ENCODE data around the gene TMBIM1. TPM values are rescaled to one million over a fixed set of nuclear protein-coding genes. Genes with fewer than 3 reads are reported as not detected.

TMBIM1 gene
- total and polyA plus RNA-seq, 9 of the 15 experiments (the other 6 are each of a cell fraction or from before 2014, with no cell fraction given) = 14.2 to 105 (median 47.0) TPM

GRCh38 chr2:218252509-218253231 is 39.6 kb downstream of the TMBIM1 start:
- no peak overlapping the region for H3K27ac ChIP-seq (ENCODE audit: extremely low read depth, low read depth, low read length)
- H3K36me3 ChIP-seq (ENCODE audit: control insufficient read depth, insufficient read depth, low read length) = peaks cover 69% of the 10 kb centered on the region; the same call in 2 of the 3 replicates
- BruUV-seq (replicated peaks) = no TSS peak
- ChIA-PET POLR2A (interaction anchor here (1.2 kb wide), 1 partner anchor 35 kb away, joined by 7 read pairs; no protein-coding TSS in a partner anchor), CTCF (ENCODE audit: low intra/inter-chr PET ratio) (no interaction called here)
- H3K79me2 ChIP-seq (ENCODE audit: control insufficient read depth, insufficient read depth, low read length) = no peaks in the 10 kb centered on the region
- H2AFZ ChIP-seq (ENCODE audit: low read depth, low read length) = no peak overlapping the region
- no peak overlapping the region for H3K4me3 ChIP-seq
- in situ Hi-C loops (cut with MboI) (no loop called here), intact Hi-C loops (cut with micrococcal nuclease) (no loop called here)
- no peaks in the 10 kb centered on the region for H3K27me3 ChIP-seq (ENCODE audit: control insufficient read depth in 2 of 2, insufficient read depth in 2 of 2, low read length in 2 of 2)
- 95% methylated on average over 7 of the region's 7 CpGs for WGBS (ENCODE audit: insufficient coverage, low coverage, missing lambda C conversion rate)
- H3K9me1 ChIP-seq (ENCODE audit: control insufficient read depth, insufficient read depth, low read length) = no peaks in the 10 kb centered on the region
- H3K9me3 ChIP-seq (replicated peaks; ENCODE audit: control insufficient read depth, insufficient read depth, low read depth, low read length) = no peaks in the 10 kb centered on the region
- H3K9ac ChIP-seq (ENCODE audit: insufficient read depth in 1 of 2, low read depth in 2 of 2, low read length in 2 of 2) = no peak overlapping the region
- H3K4me2 ChIP-seq (ENCODE audit: insufficient read depth, low read length) = no peak overlapping the region
- H4K20me1 ChIP-seq (replicated peaks; ENCODE audit: control insufficient read depth, insufficient read depth, low read length) = no peaks in the 10 kb centered on the region
- H3K4me1 ChIP-seq (replicated peaks in 1 of 2; ENCODE audit: control insufficient read depth in 2 of 2, insufficient read depth in 2 of 2, low read length in 2 of 2) = peaks cover 0 to 3% of the 10 kb centered on the region in 2 experiments; a peak in 2 of 5 replicates
- FAIRE-seq = no peak
- DNase-seq (ENCODE audit: extremely low read depth in 1 of 4, low spot score in 3 of 4) = no peak
- TF ChIP-seq, protein P1, sequence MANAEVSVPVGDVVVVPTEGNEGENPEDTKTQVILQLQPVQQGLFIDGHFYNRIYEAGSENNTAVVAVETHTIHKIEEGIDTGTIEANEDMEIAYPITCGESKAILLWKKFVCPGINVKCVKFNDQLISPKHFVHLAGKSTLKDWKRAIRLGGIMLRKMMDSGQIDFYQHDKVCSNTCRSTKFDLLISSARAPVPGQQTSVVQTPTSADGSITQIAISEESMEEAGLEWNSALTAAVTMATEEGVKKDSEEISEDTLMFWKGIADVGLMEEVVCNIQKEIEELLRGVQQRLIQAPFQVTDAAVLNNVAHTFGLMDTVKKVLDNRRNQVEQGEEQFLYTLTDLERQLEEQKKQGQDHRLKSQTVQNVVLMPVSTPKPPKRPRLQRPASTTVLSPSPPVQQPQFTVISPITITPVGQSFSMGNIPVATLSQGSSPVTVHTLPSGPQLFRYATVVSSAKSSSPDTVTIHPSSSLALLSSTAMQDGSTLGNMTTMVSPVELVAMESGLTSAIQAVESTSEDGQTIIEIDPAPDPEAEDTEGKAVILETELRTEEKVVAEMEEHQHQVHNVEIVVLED (CRISPR knock-in tag; IDR thresholded peaks at IDR 0.05) = no peak
- TF ChIP-seq SMC3 (conservative IDR thresholded peaks at IDR 0.05; ENCODE audit: insufficient read depth, low read depth, low read length) (no peak), ZBED1 (IDR thresholded peaks at IDR 0.05) (no peak), FOXP1 (CRISPR knock-in tag; IDR thresholded peaks at IDR 0.05) (no peak)
- ATAC-seq = no peak
